NCI-H2081 treated with DMSO at 0.1 percent for 48 hours (cell line): ENCODE data around the gene ZNF14.
"Not testable (repeated sequence)": the region's sequence is repeated elsewhere in the genome, so short reads cannot be mapped to it uniquely, and the experiment has no call there.

Source experiments
- DNase-seq: peaks from one replicate; lab custom pipeline; 2025; lab: John Stamatoyannopoulos, UW

ZNF14 gene

GRCh38 chr19:19746286-19747213 is 13.6 kb upstream of the ZNF14 start:
- no peak for DNase-seq

- no peak for DNase-seq
These were observed 12.8 kb upstream of the ZNF14 start for GRCh38 chr19:19745496-19746285.

- DNase-seq = no peak
These were observed 11.7 kb upstream of the ZNF14 start for GRCh38 chr19:19744641-19745040.

GRCh38 chr19:19743921-19744320 is 11.0 kb upstream of the ZNF14 start:
- not testable (repeated sequence) for DNase-seq

GRCh38 chr19:19743176-19743575 is 10.3 kb upstream of the ZNF14 start:
- no peak for DNase-seq

- no peak for DNase-seq
These were observed 9.9 kb upstream of the ZNF14 start for GRCh38 chr19:19742773-19743172.

- DNase-seq = no peak
These were observed 8.3 kb upstream of the ZNF14 start for GRCh38 chr19:19741184-19741583.

GRCh38 chr19:19740755-19741154 is 7.8 kb upstream of the ZNF14 start:
- no peak for DNase-seq

- no peak for DNase-seq
These were observed 5.7 kb upstream of the ZNF14 start for GRCh38 chr19:19738564-19738963.

GRCh38 chr19:19737559-19738332 is 4.8 kb upstream of the ZNF14 start:
- no peak for DNase-seq

GRCh38 chr19:19721896-19722295 is 11.0 kb downstream of the ZNF14 start:
- DNase-seq = no peak

GRCh38 chr19:19719798-19720197 is 13.1 kb downstream of the ZNF14 start:
- no peak for DNase-seq

GRCh38 chr19:19711934-19712828 is 20.7 kb downstream of the ZNF14 start:
- DNase-seq = no peak

GRCh38 chr19:19711306-19711933 is 21.5 kb downstream of the ZNF14 start:
- DNase-seq = no peak

GRCh38 chr19:19710506-19710905 is 22.4 kb downstream of the ZNF14 start:
- no peak for DNase-seq

- no peak for DNase-seq
These were observed 28.1 kb downstream of the ZNF14 start for GRCh38 chr19:19704836-19705235.

- not testable (repeated sequence) for DNase-seq
These were observed 32.4 kb downstream of the ZNF14 start for GRCh38 chr19:19700493-19700892.

- DNase-seq = no peak
These were observed 35.3 kb downstream of the ZNF14 start for GRCh38 chr19:19697589-19697988.

- no peak for DNase-seq
These were observed 36.5 kb downstream of the ZNF14 start for GRCh38 chr19:19696386-19696785.

- no peak for DNase-seq
These were observed 41.2 kb downstream of the ZNF14 start for GRCh38 chr19:19691683-19692082.

GRCh38 chr19:19689023-19689422 is 43.9 kb downstream of the ZNF14 start:
- not testable (repeated sequence) for DNase-seq
